HG02970 (cell line): ENCODE data around the gene MTARC2.

Experiments used
- ATAC-seq: cut with Tn5 transposase; IDR thresholded peaks from one replicate; pipeline ENCODE4 v1.9.1; 2021; ENCODE audit warnings: mild to moderate bottlenecking, moderate library complexity, moderate number of reproducible peaks; ENCODE audit not compliant: unreplicated experiment, low FRiP score

The MTARC2 gene

GRCh38 chr1:220767312-220768125 lies 19.4 kb downstream of the MTARC2 start:
- ATAC-seq: no peak

- no peak for ATAC-seq
Measured at GRCh38 chr1:220768126-220768601, 20.0 kb downstream of the MTARC2 start.

- ATAC-seq: no peak
Measured at GRCh38 chr1:220769205-220769604, 21.1 kb downstream of the MTARC2 start.

- ATAC-seq: no peak
Measured at GRCh38 chr1:220770245-220770913, 22.3 kb downstream of the MTARC2 start.

GRCh38 chr1:220772846-220773245 lies 24.7 kb downstream of the MTARC2 start:
- ATAC-seq: no peak

GRCh38 chr1:220775240-220775853 lies 27.2 kb downstream of the MTARC2 start:
- no peak for ATAC-seq

GRCh38 chr1:220776254-220776653 lies 28.1 kb downstream of the MTARC2 start:
- no peak for ATAC-seq

- ATAC-seq: peak; percentile 70
Measured at GRCh38 chr1:220776720-220777326, 28.7 kb downstream of the MTARC2 start.

GRCh38 chr1:220783453-220783852 lies 35.3 kb downstream of the MTARC2 start:
- ATAC-seq: no peak

- no peak for ATAC-seq
Measured at GRCh38 chr1:220784751-220785150, 36.6 kb downstream of the MTARC2 start.

- no peak for ATAC-seq
Measured at GRCh38 chr1:220785166-220786056, 37.3 kb downstream of the MTARC2 start.

GRCh38 chr1:220786057-220786336 lies 37.9 kb downstream of the MTARC2 start:
- ATAC-seq: no peak

GRCh38 chr1:220786337-220787068 lies 38.4 kb downstream of the MTARC2 start, which contains the start of gene MTARC1:
Gene MTARC1, plus strand, starts transcription at chr1:220786913. Its CDS starts 32 bp downstream, at chr1:220786945.
- ATAC-seq: peak; percentile 48

GRCh38 chr1:220787069-220787619 lies 39.0 kb downstream of the MTARC2 start:
- ATAC-seq: peak; percentile 31

GRCh38 chr1:220788900-220789299 lies 40.8 kb downstream of the MTARC2 start:
- ATAC-seq: no peak

GRCh38 chr1:220789532-220790147 lies 41.5 kb downstream of the MTARC2 start:
- no peak for ATAC-seq

GRCh38 chr1:220791285-220791684 lies 43.2 kb downstream of the MTARC2 start:
- ATAC-seq: no peak

- ATAC-seq: no peak
Measured at GRCh38 chr1:220791956-220792355, 43.8 kb downstream of the MTARC2 start.

- no peak for ATAC-seq
Measured at GRCh38 chr1:220796530-220796929, 48.4 kb downstream of the MTARC2 start.
